ENCODE measurements around the gene LCP2. TPM values are rescaled to one million over a fixed set of nuclear protein-coding genes. Genes with fewer than 3 reads are reported as not detected.
A peak's percentile ranks its signal among the peaks of the same experiment; 100 is the strongest.

LCP2 gene
- total RNA-seq, 1 donor from 2014 or later = 25.5 TPM

- DNase-seq (ENCODE audit: extremely low spot score in 2 of 2) = no peak
- Histone ChIP-seq H3K36me3 (no peaks in the 10 kb centered on the region), H3K27ac (peak overlapping the region; percentile 44), H3K4me3 (peak overlapping the region; percentile 33 to 41), H3K27me3 (no peaks in the 10 kb centered on the region), H3K4me1 (peaks cover 1% of the 10 kb centered on the region), H3K9me3 (no peaks in the 10 kb centered on the region)
- intact Hi-C loops (cut with DNase I) = no loop called here
- TF ChIP-seq POLR2AphosphoS5 (IDR thresholded peaks at IDR 0.05; ENCODE audit: insufficient read depth in 1 of 2, low read depth in 1 of 2) (no peak), POLR2A (IDR thresholded peaks at IDR 0.05) (no peak), CTCF (IDR thresholded peaks at IDR 0.05) (no peak)
Measured at GRCh38 chr5:170296935-170297588, 515 bp downstream of the LCP2 start.

- Histone ChIP-seq H3K4me1 (no peaks in the 10 kb centered on the region), H3K27me3 (no peaks in the 10 kb centered on the region), H3K4me3 (peak overlapping the region; percentile 33 to 41), H3K9me3 (no peaks in the 10 kb centered on the region), H3K36me3 (no peaks in the 10 kb centered on the region), H3K27ac (no peak overlapping the region)
- DNase-seq (ENCODE audit: extremely low spot score in 2 of 2) = no peak
- intact Hi-C loops (cut with DNase I) = no loop called here
- TF ChIP-seq CTCF (IDR thresholded peaks at IDR 0.05) = no peak
- TF ChIP-seq POLR2A (IDR thresholded peaks at IDR 0.05) = no peak
- no peak for TF ChIP-seq POLR2AphosphoS5 (IDR thresholded peaks at IDR 0.05; ENCODE audit: insufficient read depth in 1 of 2, low read depth in 1 of 2)
Measured at GRCh38 chr5:170296036-170296934, 1.3 kb downstream of the LCP2 start.

- Histone ChIP-seq H3K27me3 (no peaks in the 10 kb centered on the region), H3K9me3 (no peaks in the 10 kb centered on the region), H3K36me3 (no peaks in the 10 kb centered on the region), H3K4me1 (no peaks in the 10 kb centered on the region), H3K4me3 (no peak overlapping the region), H3K27ac (no peak overlapping the region)
- intact Hi-C loops (cut with DNase I) = no loop called here
- TF ChIP-seq CTCF (IDR thresholded peaks at IDR 0.05) (no peak), POLR2A (IDR thresholded peaks at IDR 0.05) (no peak), POLR2AphosphoS5 (IDR thresholded peaks at IDR 0.05; ENCODE audit: insufficient read depth in 1 of 2, low read depth in 1 of 2) (no peak)
- DNase-seq (ENCODE audit: extremely low spot score in 2 of 2) = no peak
Measured at GRCh38 chr5:170294556-170294955, 3.0 kb downstream of the LCP2 start.

- intact Hi-C loops (cut with DNase I) = no loop called here
- peaks cover 2% of the 10 kb centered on the region for H3K4me1 ChIP-seq
- H3K9me3 ChIP-seq = no peaks in the 10 kb centered on the region
- H3K27me3 ChIP-seq = no peaks in the 10 kb centered on the region
- no peak for TF ChIP-seq POLR2A (IDR thresholded peaks at IDR 0.05)
- TF ChIP-seq CTCF (IDR thresholded peaks at IDR 0.05) = no peak
- TF ChIP-seq POLR2AphosphoS5 (IDR thresholded peaks at IDR 0.05; ENCODE audit: insufficient read depth in 1 of 2, low read depth in 1 of 2) = no peak
- DNase-seq (ENCODE audit: extremely low spot score in 2 of 2) = no peak
- H3K4me3 ChIP-seq = no peak overlapping the region
- no peak overlapping the region for H3K27ac ChIP-seq
- no peaks in the 10 kb centered on the region for H3K36me3 ChIP-seq
Measured at GRCh38 chr5:170294057-170294456, 3.5 kb downstream of the LCP2 start.

GRCh38 chr5:170293273-170293672, 4.3 kb downstream of the LCP2 start:
- Histone ChIP-seq H3K4me1 (peaks cover 9% of the 10 kb centered on the region), H3K27me3 (no peaks in the 10 kb centered on the region), H3K27ac (no peak overlapping the region), H3K4me3 (no peak overlapping the region), H3K36me3 (no peaks in the 10 kb centered on the region), H3K9me3 (no peaks in the 10 kb centered on the region)
- TF ChIP-seq POLR2A (IDR thresholded peaks at IDR 0.05) (no peak), POLR2AphosphoS5 (IDR thresholded peaks at IDR 0.05; ENCODE audit: insufficient read depth in 1 of 2, low read depth in 1 of 2) (no peak), CTCF (IDR thresholded peaks at IDR 0.05) (no peak)
- intact Hi-C loops (cut with DNase I) = no loop called here
- no peak for DNase-seq (ENCODE audit: extremely low spot score in 2 of 2)
